ENCODE data around the gene ANKRD55. TPM values are rescaled to one million over a fixed set of nuclear protein-coding genes. Genes with fewer than 3 reads are reported as not detected.
"Not testable (repeated sequence)": the region's sequence is repeated elsewhere in the genome, so short reads cannot be mapped to it uniquely, and the experiment has no call there.

ANKRD55 gene
- total RNA-seq, 4 donors from 2014 or later: 0.09 TPM; not detected in 3

DNA sequence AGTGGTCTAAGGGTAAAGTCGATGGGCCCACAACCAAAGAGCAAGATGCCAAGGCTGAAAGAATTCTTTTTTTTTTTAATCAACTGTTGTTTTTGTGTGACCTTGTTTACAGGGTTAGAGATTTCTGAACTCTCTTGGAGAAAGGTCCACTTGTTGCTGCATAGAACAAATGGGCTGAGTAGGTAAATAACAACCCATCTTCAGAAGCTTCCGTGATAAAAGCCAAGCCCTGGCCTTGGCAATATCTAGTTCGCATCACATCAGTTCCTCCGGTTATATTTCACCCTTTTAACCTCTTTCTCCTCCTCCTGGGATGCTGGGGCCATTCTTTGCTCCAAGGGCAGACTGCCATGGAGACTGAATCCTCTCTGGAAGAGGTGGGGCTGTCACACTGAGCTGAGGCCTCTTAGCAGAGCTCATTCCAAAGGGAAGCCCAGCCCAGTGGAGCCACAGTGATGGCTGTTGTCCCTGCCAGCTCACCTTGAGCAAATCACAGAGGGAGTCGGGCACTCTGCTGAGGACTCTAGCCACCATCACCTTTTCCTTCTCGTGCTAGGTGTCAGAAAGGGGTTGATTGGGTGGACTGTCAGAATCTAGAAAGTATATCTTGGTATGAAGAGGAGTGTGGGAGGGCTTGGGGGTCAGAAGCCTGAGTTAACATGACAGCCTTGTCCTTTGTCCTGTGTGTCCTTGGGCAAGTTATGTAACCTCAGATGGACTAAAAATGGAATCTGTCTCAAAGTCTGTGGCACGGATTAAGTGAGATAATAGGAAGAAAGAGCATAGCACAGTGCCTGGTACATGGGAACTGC, 17.9 kb downstream of the ANKRD55 start:
- peaks cover 0 to 12% (median 3%) of the 10 kb centered on the region in 3 donors for H3K9me3 ChIP-seq
- no peaks in the 10 kb centered on the region for H3K4me1 ChIP-seq
- no peaks in the 10 kb centered on the region for H3K27me3 ChIP-seq
- H3K36me3 ChIP-seq: no peaks in the 10 kb centered on the region
- no peak for TF ChIP-seq POLR2A (IDR thresholded peaks at IDR 0.05)
- TF ChIP-seq, protein P1, sequence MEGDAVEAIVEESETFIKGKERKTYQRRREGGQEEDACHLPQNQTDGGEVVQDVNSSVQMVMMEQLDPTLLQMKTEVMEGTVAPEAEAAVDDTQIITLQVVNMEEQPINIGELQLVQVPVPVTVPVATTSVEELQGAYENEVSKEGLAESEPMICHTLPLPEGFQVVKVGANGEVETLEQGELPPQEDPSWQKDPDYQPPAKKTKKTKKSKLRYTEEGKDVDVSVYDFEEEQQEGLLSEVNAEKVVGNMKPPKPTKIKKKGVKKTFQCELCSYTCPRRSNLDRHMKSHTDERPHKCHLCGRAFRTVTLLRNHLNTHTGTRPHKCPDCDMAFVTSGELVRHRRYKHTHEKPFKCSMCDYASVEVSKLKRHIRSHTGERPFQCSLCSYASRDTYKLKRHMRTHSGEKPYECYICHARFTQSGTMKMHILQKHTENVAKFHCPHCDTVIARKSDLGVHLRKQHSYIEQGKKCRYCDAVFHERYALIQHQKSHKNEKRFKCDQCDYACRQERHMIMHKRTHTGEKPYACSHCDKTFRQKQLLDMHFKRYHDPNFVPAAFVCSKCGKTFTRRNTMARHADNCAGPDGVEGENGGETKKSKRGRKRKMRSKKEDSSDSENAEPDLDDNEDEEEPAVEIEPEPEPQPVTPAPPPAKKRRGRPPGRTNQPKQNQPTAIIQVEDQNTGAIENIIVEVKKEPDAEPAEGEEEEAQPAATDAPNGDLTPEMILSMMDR (IDR thresholded peaks at IDR 0.05): no peak
- 80 to 82% methylated on average over 7 of the region's 7 CpGs for WGBS, 2 donors
- intact Hi-C loops (cut with DNase I): no loop called here
- H3K27ac ChIP-seq: no peak overlapping the region
- no peak overlapping the region for H3K4me3 ChIP-seq
- DNase-seq: no peak

DNA sequence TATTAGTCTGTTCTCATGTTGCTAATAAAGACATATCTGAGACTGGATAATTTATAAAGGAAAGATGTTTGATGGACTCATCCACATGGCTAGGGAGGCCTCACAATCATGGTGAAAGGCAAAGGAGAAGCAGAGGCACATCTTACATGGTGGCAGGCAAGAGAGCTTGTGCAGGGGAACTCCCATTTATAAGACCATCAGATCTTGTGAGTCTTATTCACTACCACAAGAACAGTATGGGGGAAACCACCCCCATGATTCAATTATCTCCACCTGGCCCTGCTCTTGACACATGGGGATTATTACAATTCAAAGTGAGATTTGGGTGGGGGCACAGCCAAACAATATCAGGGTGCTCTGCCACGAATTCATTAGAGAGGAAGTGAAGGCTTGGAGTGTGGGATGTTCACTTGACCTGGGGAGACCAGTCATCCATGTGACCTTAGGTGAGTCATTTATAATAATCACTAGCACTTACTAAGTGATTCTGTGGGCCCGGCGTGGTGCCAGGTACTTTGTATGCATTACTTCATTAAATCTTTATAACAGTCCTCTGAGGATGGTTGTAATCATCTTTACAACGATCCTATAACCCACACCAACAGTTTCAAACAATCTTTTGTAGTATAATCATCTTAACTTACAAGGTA, 19.1 kb downstream of the ANKRD55 start:
- WGBS, 2 donors: 59 to 65% methylated on average over 4 of the region's 4 CpGs
- H3K27me3 ChIP-seq: not testable (repeated sequence)

DNA sequence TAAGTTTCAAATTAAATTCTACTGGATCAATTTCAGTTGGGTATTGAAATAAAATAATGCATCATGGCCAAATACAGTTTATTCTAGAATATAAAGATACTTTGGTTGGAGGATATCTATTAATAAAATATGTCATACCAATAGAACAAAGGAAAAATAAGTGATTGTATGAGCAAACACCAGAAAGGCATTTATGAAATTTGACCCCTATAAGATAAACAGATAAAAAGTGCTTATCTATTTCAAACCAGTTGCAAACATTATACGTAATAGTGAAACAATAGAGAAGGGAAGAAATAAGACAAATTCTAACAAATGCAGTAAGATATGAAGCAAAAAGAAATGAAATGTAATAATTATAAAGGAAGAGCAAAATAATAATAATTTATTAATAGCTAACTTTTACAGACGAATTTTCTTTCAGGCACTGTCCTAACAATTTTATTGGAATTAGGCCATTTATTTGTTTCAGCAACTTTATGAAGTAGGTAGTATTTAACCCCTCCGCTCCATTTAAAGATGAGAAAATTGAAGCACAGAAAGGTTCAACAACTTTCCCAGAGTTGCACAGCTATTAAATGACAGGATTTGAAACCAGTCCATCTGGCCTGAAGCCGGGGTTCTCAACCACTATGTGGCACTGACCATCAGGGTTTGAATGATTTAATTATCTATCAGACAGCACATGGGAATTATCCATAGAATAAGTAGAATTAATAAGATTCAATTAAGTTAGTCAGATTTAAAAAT, 20.8 kb downstream of the ANKRD55 start:
- WGBS, 2 donors: 65 to 74% methylated on average over 4 of the region's 4 CpGs
- intact Hi-C loops (cut with DNase I): no loop called here
- no peak overlapping the region for H3K4me3 ChIP-seq
- no peaks in the 10 kb centered on the region for H3K27me3 ChIP-seq
- no peak for TF ChIP-seq POLR2A (IDR thresholded peaks at IDR 0.05)
- H3K4me1 ChIP-seq: no peaks in the 10 kb centered on the region
- peaks cover 0 to 12% (median 3%) of the 10 kb centered on the region in 3 donors for H3K9me3 ChIP-seq
- H3K36me3 ChIP-seq: no peaks in the 10 kb centered on the region
- DNase-seq: no peak
- no peak overlapping the region for H3K27ac ChIP-seq

More for the DNA sequence above, 19.1 kb downstream of the ANKRD55 start:
- H3K27ac ChIP-seq; intact Hi-C loops (cut with DNase I); H3K4me3 ChIP-seq; DNase-seq; H3K4me1 ChIP-seq; H3K36me3 ChIP-seq: not testable (repeated sequence)
- peaks cover 0 to 12% (median 3%) of the 10 kb centered on the region in 3 donors for H3K9me3 ChIP-seq

DNA sequence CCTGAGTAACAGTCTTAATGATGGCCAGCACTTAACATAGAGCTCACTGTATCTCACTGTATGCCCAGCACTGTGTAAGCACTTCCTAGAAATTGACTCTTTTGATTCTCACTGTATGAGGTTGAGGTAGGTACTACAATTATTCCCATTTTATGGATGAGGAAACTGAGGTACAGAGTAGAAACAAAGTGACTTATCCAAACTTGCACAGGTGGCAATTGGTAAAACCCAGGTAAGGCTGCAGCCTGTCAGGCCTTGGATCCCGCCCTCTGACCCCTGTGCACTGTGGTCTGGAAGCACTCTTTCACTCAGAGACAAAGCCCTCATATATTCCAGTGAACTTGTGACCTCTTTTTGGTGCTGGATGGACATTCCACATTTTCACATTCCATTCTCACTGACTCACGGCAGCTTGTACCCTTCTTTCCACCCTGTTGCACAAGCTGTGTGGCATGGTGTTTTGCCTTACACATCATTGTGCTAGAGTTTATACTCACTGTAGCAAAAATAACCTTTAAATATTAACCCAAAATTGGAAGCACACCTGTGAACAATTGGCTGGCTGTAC, 21.7 kb downstream of the ANKRD55 start:
- Histone ChIP-seq H3K9me3 (peaks cover 0 to 3% (median 0%) of the 10 kb centered on the region in 3 donors), H3K27me3 (no peaks in the 10 kb centered on the region), H3K4me1 (no peaks in the 10 kb centered on the region), H3K4me3 (no peak overlapping the region), H3K36me3 (no peaks in the 10 kb centered on the region), H3K27ac (no peak overlapping the region)
- 69 to 72% methylated on average over 2 of the region's 2 CpGs for WGBS, 2 donors
- intact Hi-C loops (cut with DNase I): no loop called here
- TF ChIP-seq, protein P1 (IDR thresholded peaks at IDR 0.05): no peak
- DNase-seq: no peak

DNA sequence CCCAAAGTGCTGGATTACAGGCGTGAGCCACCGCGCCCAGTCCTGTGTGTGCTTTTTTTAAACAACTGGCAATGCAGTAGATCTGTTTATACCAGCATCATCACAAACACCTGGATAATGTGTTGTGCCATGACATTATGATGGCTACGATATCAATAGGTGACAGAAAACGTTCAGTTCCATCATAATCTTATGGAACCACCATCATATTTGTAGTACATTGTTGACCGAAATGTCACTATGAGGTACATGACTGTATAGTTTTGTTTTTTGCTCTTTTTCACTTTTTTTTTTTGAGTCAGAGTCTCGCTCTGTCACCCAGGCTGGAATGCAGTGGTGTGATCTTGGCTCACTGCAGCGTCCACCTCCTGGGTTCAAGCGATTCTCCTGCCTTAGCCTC, 24.4 kb downstream of the ANKRD55 start:
- intact Hi-C loops (cut with DNase I): loop anchor here (10.0 kb wide), 1 partner anchor 274 kb away; no protein-coding TSS in a partner anchor
- no peak for TF ChIP-seq POLR2A (IDR thresholded peaks at IDR 0.05)
- TF ChIP-seq, protein P1 (IDR thresholded peaks at IDR 0.05): no peak
- WGBS, 2 donors: 88 to 91% methylated on average over 6 to 9 of the region's 9 CpGs
- DNase-seq: no peak
- Histone ChIP-seq H3K27ac (no peak overlapping the region), H3K27me3 (no peaks in the 10 kb centered on the region), H3K9me3 (no peaks in the 10 kb centered on the region), H3K4me3 (no peak overlapping the region), H3K4me1 (no peaks in the 10 kb centered on the region), H3K36me3 (no peaks in the 10 kb centered on the region)
